GM12864 (cell line): ENCODE data around the gene GDAP1L1.

ENCODE experiments used
- DNase-seq: peaks from one replicate; pipeline ENCODE4 v3.0.0-alpha.2; 2011; ENCODE audit warnings: low read depth
- H3K4me3 ChIP-seq: 2 replicates; pipeline ENCODE4 v1.5.1; 2011; ENCODE audit warnings: mild to moderate bottlenecking, low read depth, low read length, control low read depth
- TF ChIP-seq, protein P1 (sequence below): IDR thresholded peaks from 2 replicates; pipeline ENCODE4 v1.5.1; 2011; ENCODE audit warnings: low read depth, mild to moderate bottlenecking, moderate library complexity, low read length, control low read depth, inconsistent platforms; ENCODE audit errors: missing control alignments

The GDAP1L1 gene

DNA sequence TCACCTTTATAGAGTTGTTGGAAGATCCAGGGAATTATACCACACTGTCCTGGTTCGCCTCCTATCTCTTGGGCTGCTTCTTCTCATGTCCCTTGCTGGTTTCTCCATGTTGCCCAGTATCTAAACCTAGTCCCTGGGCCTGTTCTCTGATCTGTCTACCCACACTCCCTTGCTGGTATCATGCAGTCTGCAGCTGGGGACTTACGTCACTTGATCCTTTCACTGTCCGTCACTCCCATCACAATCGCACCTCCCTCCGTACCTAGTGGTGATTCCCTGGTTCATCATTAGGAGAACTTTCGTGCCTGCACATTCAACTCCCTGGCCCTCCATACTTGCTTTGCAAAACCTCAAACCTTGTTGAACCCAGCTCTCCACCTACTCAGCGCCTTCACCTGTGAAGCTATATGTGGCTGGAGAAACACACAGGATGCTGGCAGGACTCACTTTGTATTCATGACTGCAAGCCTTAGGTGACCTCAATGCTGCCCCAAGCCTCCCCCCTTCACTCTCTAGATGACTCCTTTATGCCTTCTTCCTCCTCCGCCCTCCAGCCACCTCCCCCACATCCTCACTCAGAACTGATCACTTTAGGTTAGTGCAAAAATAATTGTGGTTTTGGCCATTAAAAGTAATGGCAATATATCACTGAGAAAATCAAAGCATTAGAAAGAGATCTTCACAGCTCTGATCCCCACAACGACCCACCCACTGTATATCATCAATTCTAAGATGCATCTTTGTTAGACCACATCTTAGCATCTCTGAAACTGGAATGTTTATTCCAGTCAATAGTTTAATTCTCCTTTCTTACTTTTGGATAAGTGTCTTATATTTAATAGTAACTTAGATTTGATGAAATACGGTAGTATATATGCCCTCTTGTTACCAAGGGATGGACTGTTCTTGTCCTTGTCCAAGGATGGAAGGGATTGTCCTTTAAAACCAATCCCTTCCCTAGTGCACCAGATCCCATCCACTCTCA lies 26.4 kb downstream of the GDAP1L1 start:
- no peak overlapping the region for H3K4me3 ChIP-seq
- TF ChIP-seq, protein P1, sequence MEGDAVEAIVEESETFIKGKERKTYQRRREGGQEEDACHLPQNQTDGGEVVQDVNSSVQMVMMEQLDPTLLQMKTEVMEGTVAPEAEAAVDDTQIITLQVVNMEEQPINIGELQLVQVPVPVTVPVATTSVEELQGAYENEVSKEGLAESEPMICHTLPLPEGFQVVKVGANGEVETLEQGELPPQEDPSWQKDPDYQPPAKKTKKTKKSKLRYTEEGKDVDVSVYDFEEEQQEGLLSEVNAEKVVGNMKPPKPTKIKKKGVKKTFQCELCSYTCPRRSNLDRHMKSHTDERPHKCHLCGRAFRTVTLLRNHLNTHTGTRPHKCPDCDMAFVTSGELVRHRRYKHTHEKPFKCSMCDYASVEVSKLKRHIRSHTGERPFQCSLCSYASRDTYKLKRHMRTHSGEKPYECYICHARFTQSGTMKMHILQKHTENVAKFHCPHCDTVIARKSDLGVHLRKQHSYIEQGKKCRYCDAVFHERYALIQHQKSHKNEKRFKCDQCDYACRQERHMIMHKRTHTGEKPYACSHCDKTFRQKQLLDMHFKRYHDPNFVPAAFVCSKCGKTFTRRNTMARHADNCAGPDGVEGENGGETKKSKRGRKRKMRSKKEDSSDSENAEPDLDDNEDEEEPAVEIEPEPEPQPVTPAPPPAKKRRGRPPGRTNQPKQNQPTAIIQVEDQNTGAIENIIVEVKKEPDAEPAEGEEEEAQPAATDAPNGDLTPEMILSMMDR: no peak
- no peak for DNase-seq

DNA sequence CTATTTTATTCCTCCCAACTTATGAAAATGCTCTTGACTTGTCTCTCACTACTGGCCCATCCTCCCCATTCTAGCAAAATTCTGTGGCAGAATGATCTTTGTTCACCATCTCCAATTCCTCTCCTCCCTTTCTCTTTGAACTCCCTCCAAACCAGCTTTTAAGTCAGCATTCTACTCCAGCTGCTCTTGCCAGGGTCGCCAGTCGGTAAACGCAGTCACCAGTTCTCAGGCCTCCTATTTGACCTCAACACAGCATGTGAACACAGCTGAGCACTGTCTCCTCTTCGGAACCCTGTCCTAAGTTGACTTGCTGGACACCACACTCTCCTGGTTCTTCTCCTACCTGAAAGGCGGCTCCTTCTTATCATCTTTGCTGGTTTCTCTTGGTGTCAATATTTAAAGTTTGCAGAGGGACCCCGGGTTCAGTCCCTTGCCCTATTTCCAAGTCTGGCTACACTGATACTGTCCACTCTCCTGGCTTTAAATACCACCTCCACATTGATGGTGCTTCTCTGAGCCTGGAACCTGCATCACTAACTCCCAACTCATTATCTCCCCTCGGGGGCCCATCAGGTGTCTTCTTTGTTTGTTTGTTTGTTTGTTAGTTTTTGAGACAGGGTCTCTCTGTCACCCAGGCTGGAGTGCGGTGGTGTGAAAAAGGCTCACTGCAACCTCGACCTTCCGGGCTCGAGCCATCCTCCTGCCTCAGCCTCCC lies 27.4 kb downstream of the GDAP1L1 start:
- no peak overlapping the region for H3K4me3 ChIP-seq
- TF ChIP-seq, protein P1: no peak

DNA sequence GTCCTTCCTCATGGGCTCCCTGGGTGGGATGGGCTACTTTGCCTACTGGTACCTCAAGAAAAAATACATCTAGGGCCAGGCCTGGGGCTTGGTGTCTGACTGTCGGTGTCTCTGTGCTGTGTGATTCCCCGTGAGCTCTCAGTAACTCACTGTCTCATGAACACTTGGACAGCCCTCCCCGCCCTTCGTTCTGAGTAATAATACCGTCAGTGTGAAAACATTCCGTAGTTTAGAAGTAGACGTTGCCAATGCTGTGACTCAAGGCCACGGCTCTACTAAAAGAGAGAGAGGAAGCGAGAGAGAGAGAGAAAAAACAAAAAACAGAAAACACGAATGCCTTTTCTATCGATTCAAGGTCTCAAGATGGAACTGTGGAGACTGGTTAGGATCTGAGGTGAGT lies 32.1 kb downstream of the GDAP1L1 start:
- DNase-seq: no peak
- TF ChIP-seq, protein P1: no peak
- H3K4me3 ChIP-seq: no peak overlapping the region

More for the DNA sequence above, 27.4 kb downstream of the GDAP1L1 start:
- DNase-seq: no peak

DNA sequence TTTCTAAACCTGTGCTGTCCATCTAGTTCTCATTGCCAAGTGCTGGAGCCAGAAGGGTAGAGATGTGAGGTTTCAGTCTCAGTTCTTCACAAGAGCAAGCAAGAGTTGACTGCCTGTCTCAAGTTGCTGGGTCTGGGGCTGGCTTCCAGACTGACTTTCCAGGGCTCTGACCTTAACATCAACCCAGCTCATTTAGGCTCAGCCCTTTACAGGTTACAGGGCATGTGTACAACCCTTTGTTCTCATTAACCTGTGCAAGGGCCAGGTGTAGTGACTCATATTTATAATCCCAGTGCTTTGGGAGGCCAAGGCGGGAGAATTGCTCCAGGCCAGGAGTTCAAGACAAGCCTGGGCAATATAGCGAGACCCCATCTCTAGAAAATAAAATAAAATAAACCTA lies 33.3 kb downstream of the GDAP1L1 start:
- DNase-seq: no peak
- TF ChIP-seq, protein P1: no peak
- no peak overlapping the region for H3K4me3 ChIP-seq

DNA sequence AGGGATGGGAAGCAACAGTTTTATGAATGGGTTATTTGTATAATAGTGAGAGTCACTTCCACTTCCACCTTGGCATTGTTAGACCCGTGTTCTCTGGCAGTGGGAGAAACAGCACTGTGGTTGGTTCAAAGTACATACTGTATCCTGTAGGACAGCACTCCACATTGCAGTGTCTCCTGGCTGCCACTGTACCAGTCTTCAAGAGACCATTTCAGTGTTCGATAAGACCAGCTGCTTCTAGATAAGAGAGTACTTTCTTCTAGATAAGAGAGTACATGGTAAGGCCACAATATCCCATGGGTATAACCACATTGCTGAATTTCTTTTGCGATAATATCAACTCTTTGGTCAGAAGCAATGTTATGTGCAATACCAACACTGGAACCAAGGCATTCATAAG lies 35.1 kb downstream of the GDAP1L1 start:
- H3K4me3 ChIP-seq: no peak overlapping the region
- TF ChIP-seq, protein P1: no peak
- no peak for DNase-seq

DNA sequence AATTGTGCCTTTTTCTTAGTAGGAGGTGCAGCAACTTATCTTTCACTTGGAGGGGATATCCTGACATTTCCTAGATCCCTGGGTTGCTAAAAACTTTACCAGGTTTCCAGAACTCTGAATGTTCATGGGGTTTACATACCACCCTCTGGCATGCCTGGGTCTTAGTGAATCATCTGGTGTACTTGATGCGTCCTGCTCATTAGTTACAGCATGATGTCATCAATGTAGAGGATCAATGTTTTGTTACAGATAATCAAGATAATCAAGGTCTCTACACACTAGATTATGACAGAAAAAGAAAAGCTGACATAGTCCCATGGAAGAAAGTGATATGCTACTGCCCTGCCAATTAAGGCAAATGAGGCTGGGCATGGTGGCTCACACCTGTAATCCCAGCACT lies 36.9 kb downstream of the GDAP1L1 start:
- no peak overlapping the region for H3K4me3 ChIP-seq
- TF ChIP-seq, protein P1: no peak
- DNase-seq: no peak
